Measurements from ENCODE around the gene UBE2B.
"Not testable (repeated sequence)": the region's sequence is repeated elsewhere in the genome, so short reads cannot be mapped to it uniquely, and the experiment has no call there.

Gene UBE2B

DNA sequence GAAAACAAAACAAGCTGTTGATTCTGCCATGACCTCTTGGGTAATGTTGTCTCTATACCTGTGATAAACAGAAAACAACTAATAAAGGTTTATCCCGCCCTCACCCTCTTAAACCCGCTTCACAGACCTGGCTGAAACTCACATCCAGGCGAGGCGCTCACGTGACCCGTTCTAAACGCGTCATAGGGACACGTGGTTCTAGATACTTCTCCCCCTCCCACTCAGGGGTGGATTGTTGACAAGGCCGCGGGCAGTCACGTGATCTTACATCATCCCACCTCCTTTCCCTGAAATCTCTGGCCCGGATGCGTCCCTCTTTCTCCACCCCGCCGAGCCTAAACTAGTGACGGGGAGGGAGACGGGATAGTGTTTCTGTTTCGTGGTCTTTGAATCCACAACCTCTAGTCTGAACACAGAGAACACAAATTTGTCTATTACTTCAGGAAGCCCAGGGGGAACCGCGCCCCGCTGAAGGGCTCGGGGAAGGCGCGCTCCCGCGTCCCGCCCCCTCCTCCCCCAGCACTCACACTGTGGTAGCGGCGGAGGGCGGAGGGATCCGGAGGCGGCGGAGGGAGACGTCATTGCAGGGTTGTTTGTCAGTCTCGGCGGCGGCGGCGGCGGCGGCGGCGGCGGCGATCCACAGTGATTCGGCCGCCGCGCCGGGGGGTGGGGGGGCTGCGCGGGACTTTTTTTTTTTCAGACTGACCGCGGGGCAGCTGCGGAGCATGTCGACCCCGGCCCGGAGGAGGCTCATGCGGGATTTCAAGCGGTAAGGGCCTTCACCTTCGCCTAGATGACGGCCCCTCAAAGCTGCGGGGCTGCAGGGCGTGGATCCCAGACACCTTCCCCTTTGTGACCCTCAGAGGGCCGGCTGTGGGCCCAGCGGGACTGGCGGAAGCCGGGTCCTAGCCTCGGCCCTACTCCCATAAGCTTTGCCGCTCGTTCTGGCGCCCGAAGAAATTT, at the start of gene UBE2B:
Gene UBE2B (plus strand): TSS at position 699 of the 963 bp plus-strand sequence. CDS start 27 bp downstream, at position 726.
- peak within 1 kb of the TSS; percentile 99 for H3K4me3 ChIP-seq (ENCODE audit: low read depth, low read length)
- TF ChIP-seq, protein P1, sequence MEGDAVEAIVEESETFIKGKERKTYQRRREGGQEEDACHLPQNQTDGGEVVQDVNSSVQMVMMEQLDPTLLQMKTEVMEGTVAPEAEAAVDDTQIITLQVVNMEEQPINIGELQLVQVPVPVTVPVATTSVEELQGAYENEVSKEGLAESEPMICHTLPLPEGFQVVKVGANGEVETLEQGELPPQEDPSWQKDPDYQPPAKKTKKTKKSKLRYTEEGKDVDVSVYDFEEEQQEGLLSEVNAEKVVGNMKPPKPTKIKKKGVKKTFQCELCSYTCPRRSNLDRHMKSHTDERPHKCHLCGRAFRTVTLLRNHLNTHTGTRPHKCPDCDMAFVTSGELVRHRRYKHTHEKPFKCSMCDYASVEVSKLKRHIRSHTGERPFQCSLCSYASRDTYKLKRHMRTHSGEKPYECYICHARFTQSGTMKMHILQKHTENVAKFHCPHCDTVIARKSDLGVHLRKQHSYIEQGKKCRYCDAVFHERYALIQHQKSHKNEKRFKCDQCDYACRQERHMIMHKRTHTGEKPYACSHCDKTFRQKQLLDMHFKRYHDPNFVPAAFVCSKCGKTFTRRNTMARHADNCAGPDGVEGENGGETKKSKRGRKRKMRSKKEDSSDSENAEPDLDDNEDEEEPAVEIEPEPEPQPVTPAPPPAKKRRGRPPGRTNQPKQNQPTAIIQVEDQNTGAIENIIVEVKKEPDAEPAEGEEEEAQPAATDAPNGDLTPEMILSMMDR (IDR thresholded peaks at IDR 0.05; ENCODE audit: low read depth, low read length): no peak

DNA sequence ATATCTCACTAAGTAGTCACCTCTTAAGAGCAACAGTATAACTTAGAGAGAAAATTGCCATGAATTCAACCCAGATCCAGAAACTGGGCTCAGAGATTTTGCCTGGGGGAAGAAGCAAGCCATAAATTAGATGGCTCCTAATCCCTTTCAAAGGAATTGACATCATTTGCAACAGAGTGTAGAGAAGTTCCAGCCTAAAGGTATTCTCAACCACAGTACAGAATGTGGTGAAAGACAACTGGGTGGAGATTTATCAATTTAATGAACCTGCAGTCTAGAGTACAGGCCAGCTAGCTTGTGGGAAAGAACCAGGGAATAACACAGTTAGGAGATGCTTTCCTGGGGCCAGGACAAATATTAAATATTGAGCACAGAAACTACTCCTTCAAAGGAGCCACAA, 44.0 kb upstream of the UBE2B start:
- H3K4me3 ChIP-seq (ENCODE audit: low read depth, low read length): no peak overlapping the region
- TF ChIP-seq, protein P1 (IDR thresholded peaks at IDR 0.05; ENCODE audit: low read depth, low read length): no peak

DNA sequence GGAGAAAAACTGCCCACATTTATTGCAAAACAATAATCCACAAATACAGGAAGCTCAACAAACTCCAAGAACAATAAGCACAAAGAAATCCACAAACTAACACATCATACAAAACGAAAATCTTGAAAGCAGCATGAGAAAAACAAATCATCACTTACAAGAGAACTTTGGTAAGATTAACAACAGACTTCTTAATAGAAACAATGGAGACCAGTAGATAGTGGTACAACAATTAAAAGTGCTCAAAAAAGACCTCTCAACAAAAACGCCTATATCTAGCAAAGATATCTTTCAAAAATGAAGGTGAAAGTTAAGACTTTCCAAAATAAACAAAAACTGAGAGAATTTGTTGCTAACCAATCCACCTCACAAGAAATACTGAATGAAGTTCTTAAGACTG, 42.8 kb upstream of the UBE2B start:
- H3K4me3 ChIP-seq (ENCODE audit: low read depth, low read length): no peak overlapping the region
- TF ChIP-seq, protein P1 (IDR thresholded peaks at IDR 0.05; ENCODE audit: low read depth, low read length): no peak

DNA sequence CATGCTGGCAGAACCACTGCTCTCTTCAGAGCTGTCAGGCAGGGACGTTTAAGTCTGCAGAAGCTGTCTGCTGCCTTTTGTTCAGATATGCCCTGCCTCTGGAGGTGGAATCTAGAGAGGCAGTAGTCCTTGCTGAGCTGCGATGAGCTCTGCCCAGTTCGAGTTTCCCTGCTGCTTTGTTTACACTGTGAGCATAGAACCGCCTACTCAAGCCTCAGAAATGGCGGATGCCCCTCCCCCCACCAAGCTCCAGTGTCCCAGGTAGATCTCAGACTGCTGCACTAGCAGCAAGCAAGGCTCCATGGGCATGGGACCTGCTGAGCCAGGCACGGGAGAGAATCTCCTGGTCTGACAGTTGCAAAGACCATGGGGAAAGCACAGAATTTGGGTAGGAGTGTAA, 34.5 kb upstream of the UBE2B start:
- H3K4me3 ChIP-seq (ENCODE audit: low read depth, low read length): not testable (repeated sequence)

DNA sequence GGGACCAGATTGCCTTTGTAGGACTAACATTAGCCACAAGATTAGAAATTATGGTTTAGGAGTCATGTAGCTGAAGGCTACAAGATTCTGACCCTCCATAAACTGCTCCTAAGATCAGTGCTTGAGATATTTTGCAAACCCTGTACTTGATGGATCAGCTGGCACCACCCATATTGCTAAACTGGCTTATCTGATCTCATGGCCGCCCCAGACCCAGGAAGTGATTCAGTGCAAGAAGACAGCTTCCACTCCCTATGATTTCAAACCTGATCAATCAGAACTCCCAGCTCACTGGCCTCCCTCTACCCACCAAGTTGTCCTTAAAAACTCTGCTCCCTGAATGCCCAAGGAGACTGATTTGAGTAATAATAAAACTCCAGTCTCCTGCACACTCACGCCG, 27.9 kb upstream of the UBE2B start:
- not testable (repeated sequence) for H3K4me3 ChIP-seq (ENCODE audit: low read depth, low read length)

DNA sequence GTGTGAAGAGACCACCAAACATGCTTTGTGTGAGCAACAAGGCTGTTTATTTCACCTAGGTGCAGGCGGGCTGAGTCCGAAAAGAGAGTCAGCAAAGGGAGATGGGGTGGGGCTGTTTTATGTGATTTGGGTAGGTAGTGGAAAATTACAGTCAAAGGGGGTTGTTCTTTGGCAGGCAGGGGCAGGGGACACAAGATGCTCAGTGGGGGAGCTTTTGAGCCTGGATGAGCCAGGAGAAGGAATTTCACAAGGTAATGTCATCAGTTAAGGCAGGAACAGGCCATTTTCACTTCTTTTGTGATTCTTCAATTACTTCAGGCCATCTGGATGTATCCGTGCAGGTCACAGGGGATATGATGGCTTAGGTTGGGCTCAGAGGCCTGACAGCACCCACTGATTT, 25.9 kb upstream of the UBE2B start:
- H3K4me3 ChIP-seq (ENCODE audit: low read depth, low read length): not testable (repeated sequence)

DNA sequence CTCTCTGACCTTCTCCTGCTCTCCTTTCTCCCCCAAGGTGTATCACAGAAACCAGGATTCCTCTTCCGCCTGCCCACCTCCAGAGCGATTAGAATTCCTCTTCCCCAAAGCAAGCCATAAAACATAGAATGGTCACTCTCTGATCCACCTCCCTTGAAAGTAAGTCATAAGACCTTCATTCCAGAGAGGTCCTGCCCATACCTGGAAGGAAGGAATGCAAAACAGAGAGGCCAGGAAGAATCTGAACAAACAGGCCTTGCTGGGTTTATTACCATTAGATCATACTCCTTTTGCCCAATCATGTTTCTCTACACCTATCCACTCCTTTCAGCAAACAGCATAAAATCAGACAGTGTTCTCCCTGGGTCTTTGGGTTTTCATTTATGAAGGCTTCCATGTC, 25.4 kb upstream of the UBE2B start:
- TF ChIP-seq, protein P1 (IDR thresholded peaks at IDR 0.05; ENCODE audit: low read depth, low read length): no peak
- no peak overlapping the region for H3K4me3 ChIP-seq (ENCODE audit: low read depth, low read length)

DNA sequence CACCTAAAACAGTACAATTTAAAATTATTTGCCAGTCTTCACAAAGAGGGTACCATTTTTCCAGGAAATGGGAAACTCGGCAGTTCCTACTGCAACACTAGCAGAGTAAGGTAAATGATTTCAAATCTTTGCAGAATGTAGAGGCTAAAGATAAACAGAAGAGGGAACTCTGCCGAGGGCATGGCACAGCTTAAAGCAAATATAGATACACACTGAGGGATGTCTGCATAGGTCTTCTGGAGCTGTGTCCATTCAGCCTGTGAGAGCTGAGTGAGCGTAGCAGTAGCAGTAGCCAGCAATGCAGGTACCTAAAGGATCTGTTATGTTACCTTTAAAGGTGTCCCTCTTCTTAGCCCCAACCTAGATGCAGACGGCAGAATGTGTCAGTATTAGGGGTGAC, 21.9 kb upstream of the UBE2B start:
- TF ChIP-seq, protein P1 (IDR thresholded peaks at IDR 0.05; ENCODE audit: low read depth, low read length): no peak
- no peak overlapping the region for H3K4me3 ChIP-seq (ENCODE audit: low read depth, low read length)

DNA sequence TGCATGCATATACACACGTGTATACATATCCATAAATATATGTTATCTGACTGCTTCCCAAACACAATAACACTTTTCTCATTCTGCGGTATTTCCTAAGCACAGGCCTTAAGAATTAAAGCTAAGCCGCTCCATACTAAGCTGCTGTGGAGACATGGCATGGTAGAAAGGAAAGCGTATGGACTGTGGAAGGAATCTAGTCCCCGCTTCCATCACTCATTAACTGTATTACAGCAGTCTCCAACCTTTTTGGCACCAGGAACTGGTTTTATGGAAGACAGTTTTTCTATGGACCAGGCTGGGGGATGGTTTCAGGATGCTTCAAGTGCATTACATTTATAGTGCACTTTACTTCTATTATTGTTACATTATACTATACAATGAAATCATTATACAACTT, 15.7 kb upstream of the UBE2B start:
- TF ChIP-seq, protein P1 (IDR thresholded peaks at IDR 0.05; ENCODE audit: low read depth, low read length): no peak

More for the DNA sequence above, 15.7 kb upstream of the UBE2B start:
- H3K4me3 ChIP-seq (ENCODE audit: low read depth, low read length): no peak overlapping the region

All from WI38 (cell line).